Breast epithelium (tissue), 4 donors: ENCODE measurements around the gene PLD4. TPM values are rescaled to one million over a fixed set of nuclear protein-coding genes. Genes with fewer than 3 reads are reported as not detected.

Experiments used
- DNase-seq, 2 donors: peaks; one replicate each; pipeline ENCODE4 v3.0.0-alpha.2; 2019; ENCODE audit warnings: low spot score in 2 of 2
- H3K27ac ChIP-seq, 2 donors: fragments of 200-600 bp; sonication (generic) in 1 of 2; one replicate each; pipeline ENCODE4 v1.5.1; 2016 to 2019; ENCODE audit warnings: mild to moderate bottlenecking in 1 of 2
- H3K27me3 ChIP-seq, 2 donors: fragments of 200-600 bp; sonication (generic) in 1 of 2; one replicate each; pipeline versions ENCODE4 v1.5.1 to v1.6.0; 2017 to 2019; ENCODE audit warnings: control low read depth in 1 of 2, mild to moderate bottlenecking in 1 of 2
- H3K36me3 ChIP-seq: fragments of 200-600 bp; one replicate; pipeline ENCODE4 v1.5.1; 2019
- H3K4me1 ChIP-seq, 2 donors: fragments of 200-600 bp; sonication (generic); one replicate each; pipeline ENCODE4 v1.5.1; 2016 to 2019; ENCODE audit warnings: control low read depth in 1 of 2
- H3K4me3 ChIP-seq, 3 donors: fragments of 200-600 bp; sonication (generic); 1 replicate in 2 of 3; 2 replicates in 1 of 3; pipeline ENCODE4 v1.5.1; 2016 to 2019; ENCODE audit warnings: mild to moderate bottlenecking in 3 of 3, moderate library complexity in 2 of 3
- H3K9me3 ChIP-seq, 2 donors: fragments of 200-600 bp; sonication (generic) in 1 of 2; one replicate each; pipeline ENCODE4 v1.5.1; 2016 to 2019; ENCODE audit warnings: control low read depth in 1 of 2
- POLR2A ChIP-seq: fragments of 450-650 bp; IDR thresholded peaks from one replicate; pipeline ENCODE4 v1.6.1; 2016; ENCODE audit warnings: antibody characterized with exemption, mild to moderate bottlenecking, moderate library complexity
- POLR2AphosphoS5 ChIP-seq, 3 donors: sonication (generic); formaldehyde crosslinking; IDR thresholded peaks; one replicate each; pipeline ENCODE4 v1.6.1; 2017; ENCODE audit warnings: antibody characterized with exemption in 3 of 3
- intact Hi-C: fragments of 100-400 bp; cut with DNase I; formaldehyde crosslinking; loops from one replicate; pipeline ENCODE4 v1.15.1; 2023; ENCODE audit warnings: low total_unique reads
- total RNA-seq, 3 donors: library from RNA; depleted of rRNA; stranded (reverse); fragments of >200 nt; gene quantifications; one replicate each; pipeline ENCODE4 v1.1.0, GENCODE V29; 2016
- TF ChIP-seq, protein P1 (sequence below), 3 donors: fragments of 450-650 bp; IDR thresholded peaks; one replicate each; pipeline ENCODE4 v1.5.1; 2016 to 2017; ENCODE audit warnings: antibody characterized with exemption in 3 of 3, mild to moderate bottlenecking in 3 of 3, moderate library complexity in 3 of 3

The PLD4 gene
- total RNA-seq, 3 donors from 2014 or later, result 0.33 to 4.0 TPM; not detected in 1

DNA sequence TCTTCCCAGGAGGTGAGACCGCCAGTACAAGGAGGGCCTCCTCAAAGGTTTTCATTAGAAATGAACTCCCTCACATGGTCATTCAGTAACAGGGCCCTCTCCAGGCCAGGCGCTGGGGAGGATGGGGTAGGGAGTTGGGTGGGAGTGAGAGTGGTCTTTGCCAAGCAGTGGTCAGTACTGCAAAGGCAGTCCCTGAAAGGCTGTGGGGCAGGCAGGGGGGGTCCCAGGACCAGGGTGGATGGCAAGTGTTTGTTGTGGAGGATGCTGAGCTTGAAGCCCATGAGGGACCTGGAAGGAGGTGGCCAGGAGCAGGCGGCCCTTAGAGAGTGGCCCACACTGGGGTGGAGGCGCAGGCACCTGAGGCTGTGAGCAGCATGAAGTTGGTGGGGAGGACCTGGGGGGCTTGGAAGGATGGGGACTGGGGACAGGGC is 33.5 kb upstream of the PLD4 start:
- Histone ChIP-seq H3K4me3 (no peak overlapping the region), H3K36me3 (no peaks in the 10 kb centered on the region), H3K9me3 (no peaks in the 10 kb centered on the region), H3K27me3 (no peaks in the 10 kb centered on the region), H3K27ac (no peak overlapping the region), H3K4me1 (no peaks in the 10 kb centered on the region)
- TF ChIP-seq POLR2A (no peak), POLR2AphosphoS5 (IDR thresholded peaks at IDR 0.05) (no peak)
- TF ChIP-seq, protein P1, sequence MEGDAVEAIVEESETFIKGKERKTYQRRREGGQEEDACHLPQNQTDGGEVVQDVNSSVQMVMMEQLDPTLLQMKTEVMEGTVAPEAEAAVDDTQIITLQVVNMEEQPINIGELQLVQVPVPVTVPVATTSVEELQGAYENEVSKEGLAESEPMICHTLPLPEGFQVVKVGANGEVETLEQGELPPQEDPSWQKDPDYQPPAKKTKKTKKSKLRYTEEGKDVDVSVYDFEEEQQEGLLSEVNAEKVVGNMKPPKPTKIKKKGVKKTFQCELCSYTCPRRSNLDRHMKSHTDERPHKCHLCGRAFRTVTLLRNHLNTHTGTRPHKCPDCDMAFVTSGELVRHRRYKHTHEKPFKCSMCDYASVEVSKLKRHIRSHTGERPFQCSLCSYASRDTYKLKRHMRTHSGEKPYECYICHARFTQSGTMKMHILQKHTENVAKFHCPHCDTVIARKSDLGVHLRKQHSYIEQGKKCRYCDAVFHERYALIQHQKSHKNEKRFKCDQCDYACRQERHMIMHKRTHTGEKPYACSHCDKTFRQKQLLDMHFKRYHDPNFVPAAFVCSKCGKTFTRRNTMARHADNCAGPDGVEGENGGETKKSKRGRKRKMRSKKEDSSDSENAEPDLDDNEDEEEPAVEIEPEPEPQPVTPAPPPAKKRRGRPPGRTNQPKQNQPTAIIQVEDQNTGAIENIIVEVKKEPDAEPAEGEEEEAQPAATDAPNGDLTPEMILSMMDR (IDR thresholded peaks at IDR 0.05), result no peak
- DNase-seq, result peak; percentile 16 to 50
- intact Hi-C loops, result no loop called here

- DNase-seq, result peak in 1 of 2 donors; percentile 48
- no peaks in the 10 kb centered on the region for H3K27me3 ChIP-seq
- no peaks in the 10 kb centered on the region for H3K9me3 ChIP-seq
- intact Hi-C loops, result loop anchor here (2.0 kb wide), 1 partner anchor 445 kb away; no protein-coding TSS in a partner anchor
- no peak for TF ChIP-seq POLR2AphosphoS5 (IDR thresholded peaks at IDR 0.05)
- TF ChIP-seq, protein P1 (IDR thresholded peaks at IDR 0.05), result no peak
- TF ChIP-seq POLR2A, result no peak
- no peaks in the 10 kb centered on the region for H3K36me3 ChIP-seq
- H3K4me1 ChIP-seq, result no peaks in the 10 kb centered on the region
- no peak overlapping the region for H3K4me3 ChIP-seq
- no peak overlapping the region for H3K27ac ChIP-seq
These were observed 32.8 kb upstream of the PLD4 start for GRCh38 chr14:104891664-104892530.

DNA sequence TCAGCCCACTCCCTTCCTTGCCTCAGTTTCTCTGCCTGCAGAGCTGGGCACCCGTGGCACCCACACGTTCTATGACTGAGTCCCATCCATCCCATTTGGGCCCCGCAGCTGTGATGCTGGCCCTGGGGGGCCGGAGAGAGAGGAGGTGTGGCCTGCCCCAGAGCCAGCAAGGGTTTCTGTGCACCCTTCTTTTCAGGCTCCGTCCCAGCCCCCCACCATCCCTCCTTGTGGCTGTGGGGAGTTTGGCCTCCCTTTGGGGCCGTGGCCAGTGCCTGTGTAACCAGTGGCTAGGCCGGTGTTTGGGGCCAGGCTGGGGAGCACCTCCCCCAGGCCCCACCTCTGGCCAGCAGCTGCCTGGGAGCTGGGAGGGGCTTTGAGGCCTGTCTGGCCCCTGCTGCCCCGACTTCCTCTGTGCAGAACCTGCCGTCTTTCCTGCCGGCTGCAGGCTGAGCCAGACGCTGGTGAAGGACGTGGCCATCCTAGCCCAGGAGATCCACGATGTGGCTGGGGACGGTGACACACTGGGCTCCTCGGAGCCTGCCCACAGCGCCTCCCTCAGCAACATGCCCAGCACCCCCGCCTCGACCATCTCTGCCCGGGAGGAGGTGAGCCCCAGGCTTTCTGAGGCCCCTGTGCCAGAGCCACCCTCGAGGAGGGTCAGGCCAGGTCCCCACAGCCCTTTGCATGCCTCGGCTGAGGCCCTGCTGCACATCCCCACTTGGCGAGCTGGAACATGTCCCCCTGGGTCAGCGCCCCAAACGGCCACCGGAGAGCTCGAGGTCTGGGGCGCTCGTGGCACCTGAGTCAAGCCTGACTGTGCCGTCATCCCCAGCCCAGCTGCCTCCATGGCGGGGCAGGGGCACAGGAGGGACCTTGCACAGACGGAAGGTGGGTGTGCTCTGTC is 31.9 kb upstream of the PLD4 start:
- Histone ChIP-seq H3K4me1 (no peaks in the 10 kb centered on the region), H3K27ac (no peak overlapping the region), H3K36me3 (no peaks in the 10 kb centered on the region), H3K4me3 (no peak overlapping the region), H3K9me3 (no peaks in the 10 kb centered on the region), H3K27me3 (no peaks in the 10 kb centered on the region)
- intact Hi-C loops, result loop anchor here (2.0 kb wide), 1 partner anchor 444 kb away; no protein-coding TSS in a partner anchor
- DNase-seq, result peak; percentile 15 to 47
- TF ChIP-seq, protein P1 (IDR thresholded peaks at IDR 0.05), result no peak
- no peak for TF ChIP-seq POLR2AphosphoS5 (IDR thresholded peaks at IDR 0.05)
- TF ChIP-seq POLR2A, result no peak

- H3K27me3 ChIP-seq, result no peaks in the 10 kb centered on the region
- no peaks in the 10 kb centered on the region for H3K36me3 ChIP-seq
- DNase-seq, result no peak
- no peak overlapping the region for H3K27ac ChIP-seq
- H3K4me3 ChIP-seq, result no peak overlapping the region
- no peaks in the 10 kb centered on the region for H3K9me3 ChIP-seq
- TF ChIP-seq, protein P1 (IDR thresholded peaks at IDR 0.05), result no peak
- TF ChIP-seq POLR2AphosphoS5 (IDR thresholded peaks at IDR 0.05), result no peak
- TF ChIP-seq POLR2A, result no peak
- intact Hi-C loops, result loop anchor here (2.0 kb wide), 1 partner anchor 443 kb away; no protein-coding TSS in a partner anchor
- H3K4me1 ChIP-seq, result no peaks in the 10 kb centered on the region
These were observed 31.1 kb upstream of the PLD4 start for GRCh38 chr14:104893435-104894207.
